Spleen (tissue), 11 donors: ENCODE measurements around the gene CDC42BPB. TPM values are rescaled to one million over a fixed set of nuclear protein-coding genes. Genes with fewer than 3 reads are reported as not detected.
"Not testable (repeated sequence)": the region's sequence is repeated elsewhere in the genome, so short reads cannot be mapped to it uniquely, and the experiment has no call there.

Experiments used
- DNase-seq: peaks from one replicate; pipeline ENCODE4 v3.0.0-alpha.2; 2020
- H3K27ac ChIP-seq, 8 donors: fragments of 200-600 bp; sonication (generic) in 7 of 8; 1 replicate in 4 of 8; 2 replicates in 4 of 8; pipeline versions ENCODE4 v1.5.0 to v1.8.0; 2016 to 2021; ENCODE audit warnings: inconsistent platforms in 4 of 8, mild to moderate bottlenecking in 4 of 8, moderate library complexity in 1 of 8
- H3K27me3 ChIP-seq, 7 donors: fragments of 200-600 bp; sonication (generic) in 6 of 7; replicated peaks in 1 of 7; 1 replicate in 4 of 7; 2 replicates in 3 of 7; pipeline versions ENCODE4 v1.5.0 to v1.8.0; 2016 to 2021; ENCODE audit warnings: inconsistent platforms in 3 of 7, mild to moderate bottlenecking in 1 of 7
- H3K36me3 ChIP-seq, 6 donors: fragments of 200-600 bp; sonication (generic) in 5 of 6; 1 replicate in 4 of 6; 2 replicates in 2 of 6; pipeline versions ENCODE4 v1.5.0 to v1.8.0; 2016 to 2021; ENCODE audit warnings: inconsistent platforms in 2 of 6
- H3K4me1 ChIP-seq, 6 donors: fragments of 200-600 bp; sonication (generic) in 5 of 6; 1 replicate in 3 of 6; 2 replicates in 3 of 6; pipeline versions ENCODE4 v1.5.0 to v1.8.0; 2016 to 2021; ENCODE audit warnings: inconsistent platforms in 3 of 6
- H3K4me3 ChIP-seq, 8 donors: fragments of 200-600 bp; sonication (generic) in 7 of 8; 1 replicate in 4 of 8; 2 replicates in 4 of 8; pipeline versions ENCODE4 v1.5.0 to v1.8.0; 2016 to 2021; ENCODE audit warnings: inconsistent platforms in 4 of 8, mild to moderate bottlenecking in 4 of 8, moderate library complexity in 2 of 8
- H3K9me3 ChIP-seq, 8 donors: fragments of 200-600 bp; sonication (generic) in 7 of 8; 1 replicate in 4 of 8; 2 replicates in 4 of 8; pipeline versions ENCODE4 v1.5.0 to v1.8.0; 2016 to 2021; ENCODE audit warnings: inconsistent platforms in 4 of 8
- POLR2A ChIP-seq, 3 donors: fragments of 450-650 bp; IDR thresholded peaks; one replicate each; pipeline ENCODE4 v1.5.1; 2017; ENCODE audit warnings: antibody characterized with exemption in 3 of 3, mild to moderate bottlenecking in 1 of 3
- POLR2AphosphoS5 ChIP-seq, 3 donors: sonication (generic); formaldehyde crosslinking; IDR thresholded peaks; one replicate each; pipeline ENCODE4 v1.5.1; 2017; ENCODE audit warnings: antibody characterized with exemption in 3 of 3
- WGBS, 5 donors: extraction: QIAGEN DNeasy Blood & Tissue Kit in 3 of 5; methylation state at CpG; one replicate each; pipeline versions ENCODE4 v1.1.5 to v1.1.7; 2013 to 2018; 5-methylcytosine and 5-hydroxymethylcytosine counted together
- intact Hi-C: fragments of 100-400 bp; cut with DNase I; formaldehyde crosslinking; loops from one replicate; pipeline ENCODE4 v1.15.0; 2023; ENCODE audit warnings: low total_unique reads
- polyA plus RNA-seq, 3 donors: library from polyadenylated mRNA; stranded (reverse); fragments of 200-250 nt; gene quantifications; one replicate each; pipeline ENCODE4 v1.2.1, GENCODE V29; 2013
- total RNA-seq, 7 donors: library from RNA; depleted of rRNA in 3 of 7; stranded (reverse); fragments of >200 nt in 3 of 7; fragmentation: NEBNext Ultra II Directional in 4 of 7; extraction: Animal tissue kit (Norgen Biotek cat#: 25700) in 4 of 7; gene quantifications; one replicate each; pipeline versions ENCODE4 v1.1.0 to v1.2.1, GENCODE V29; 2016 to 2021
- TF ChIP-seq, protein P1 (sequence below), 11 experiments: fragments of 200-600 bp in 7 of 11; fragments of 450-650 bp in 4 of 11; sonication (generic) in 4 of 11; IDR thresholded peaks in 8 of 11; conservative IDR thresholded peaks in 3 of 11; 1 replicate in 7 of 11; 2 replicates in 4 of 11; pipeline versions ENCODE4 v1.4.0 to v1.8.0; 2016 to 2021; ENCODE audit warnings: antibody characterized with exemption in 11 of 11, inconsistent platforms in 4 of 11, mild to moderate bottlenecking in 1 of 11
- donor health status: healthy with polysubstance abuse.
- donor health status: DM: no; HTN: no; CAD: no; lungs with moderate emphysema.
- donor health status: DM: no; HTN: no; CAD: no.
- donor health status: Bipolar disorder and iron deficiency.
- donor health status: healthy.
- donor health status: DM: no; HTN: no; CAD: no.
- donor health status: DM: yes; HTN: yes; CAD: no.

The CDC42BPB gene
- total and polyA plus RNA-seq, 10 donors = 6.4 to 94.5 (median 77.8) TPM

GRCh38 chr14:102928412-102929240 lies 128.7 kb downstream of the CDC42BPB start:
- DNase-seq = peak; percentile 94
- H3K4me1 ChIP-seq = peaks cover 17 to 51% (median 42%) of the 10 kb centered on the region in 6 donors
- no peaks in the 10 kb centered on the region for H3K9me3 ChIP-seq
- TF ChIP-seq POLR2AphosphoS5 (IDR thresholded peaks at IDR 0.05) (peak; percentile 62 to 85 (median 71)), POLR2A (IDR thresholded peaks at IDR 0.05) (no peak)
- TF ChIP-seq, protein P1, sequence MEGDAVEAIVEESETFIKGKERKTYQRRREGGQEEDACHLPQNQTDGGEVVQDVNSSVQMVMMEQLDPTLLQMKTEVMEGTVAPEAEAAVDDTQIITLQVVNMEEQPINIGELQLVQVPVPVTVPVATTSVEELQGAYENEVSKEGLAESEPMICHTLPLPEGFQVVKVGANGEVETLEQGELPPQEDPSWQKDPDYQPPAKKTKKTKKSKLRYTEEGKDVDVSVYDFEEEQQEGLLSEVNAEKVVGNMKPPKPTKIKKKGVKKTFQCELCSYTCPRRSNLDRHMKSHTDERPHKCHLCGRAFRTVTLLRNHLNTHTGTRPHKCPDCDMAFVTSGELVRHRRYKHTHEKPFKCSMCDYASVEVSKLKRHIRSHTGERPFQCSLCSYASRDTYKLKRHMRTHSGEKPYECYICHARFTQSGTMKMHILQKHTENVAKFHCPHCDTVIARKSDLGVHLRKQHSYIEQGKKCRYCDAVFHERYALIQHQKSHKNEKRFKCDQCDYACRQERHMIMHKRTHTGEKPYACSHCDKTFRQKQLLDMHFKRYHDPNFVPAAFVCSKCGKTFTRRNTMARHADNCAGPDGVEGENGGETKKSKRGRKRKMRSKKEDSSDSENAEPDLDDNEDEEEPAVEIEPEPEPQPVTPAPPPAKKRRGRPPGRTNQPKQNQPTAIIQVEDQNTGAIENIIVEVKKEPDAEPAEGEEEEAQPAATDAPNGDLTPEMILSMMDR (IDR thresholded peaks at IDR 0.05 in 8 of 11, conservative IDR thresholded peaks at IDR 0.05 in 3 of 11) = no peak
- H3K27ac ChIP-seq = peak overlapping the region in 2 of 8 donors; percentile 0 to 13
- peaks cover 3 to 78% (median 44%) of the 10 kb centered on the region in 7 donors for H3K27me3 ChIP-seq
- intact Hi-C loops = no loop called here
- peaks cover 0 to 18% (median 4%) of the 10 kb centered on the region in 6 donors for H3K36me3 ChIP-seq
- 1 to 4% (median 3%) methylated on average over 50 to 94 of the region's 94 CpGs for WGBS, 5 donors
- H3K4me3 ChIP-seq = peak overlapping the region; percentile 34 to 73 (median 44)

DNA sequence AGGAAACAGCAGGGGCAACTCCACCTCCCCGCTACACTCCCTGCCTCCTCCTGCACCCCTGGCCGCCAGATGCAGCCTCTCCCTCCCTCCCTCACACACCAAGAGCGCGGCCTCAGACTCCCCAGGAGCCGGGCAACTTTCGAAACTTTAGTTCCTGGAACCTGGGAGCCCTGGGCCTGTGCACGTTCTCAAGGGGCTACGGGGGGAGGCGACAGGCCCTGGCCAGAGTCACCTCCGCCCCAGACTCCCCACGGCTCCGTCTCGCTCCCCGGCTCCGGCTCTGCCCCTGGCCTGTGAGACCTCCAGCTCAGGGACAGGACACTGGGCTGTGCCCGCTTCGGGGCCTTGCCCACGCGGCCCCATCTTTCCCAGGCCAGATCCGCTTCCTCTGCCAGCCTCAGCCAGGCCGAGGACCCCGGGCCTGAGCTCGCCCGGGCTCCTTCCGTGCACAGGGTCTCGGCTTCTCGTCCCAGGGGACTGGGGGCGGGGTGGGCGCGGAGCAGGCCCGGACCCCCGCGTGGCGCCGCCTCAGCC lies 129.4 kb downstream of the CDC42BPB start:
- Histone ChIP-seq H3K27me3 (peaks cover 3 to 85% (median 51%) of the 10 kb centered on the region in 7 donors), H3K4me1 (peaks cover 24 to 57% (median 49%) of the 10 kb centered on the region in 6 donors), H3K27ac (peak overlapping the region in 2 of 8 donors; percentile 0 to 13), H3K9me3 (no peaks in the 10 kb centered on the region), H3K4me3 (peak overlapping the region; percentile 34 to 73 (median 44)), H3K36me3 (peaks cover 0 to 11% (median under 1%) of the 10 kb centered on the region in 6 donors)
- TF ChIP-seq POLR2AphosphoS5 (IDR thresholded peaks at IDR 0.05) (no peak), POLR2A (IDR thresholded peaks at IDR 0.05) (no peak)
- TF ChIP-seq, protein P1 (IDR thresholded peaks at IDR 0.05 in 8 of 11, conservative IDR thresholded peaks at IDR 0.05 in 3 of 11) = no peak
- no peak for DNase-seq
- intact Hi-C loops = no loop called here
- 5 to 30% (median 7%) methylated on average over 9 to 35 of the region's 35 CpGs for WGBS, 5 donors

GRCh38 chr14:102927346-102927877 lies 129.9 kb downstream of the CDC42BPB start:
- Histone ChIP-seq H3K4me1 (peaks cover 28 to 63% (median 53%) of the 10 kb centered on the region in 6 donors), H3K4me3 (peak overlapping the region in 2 of 8 donors; percentile 52 to 73), H3K36me3 (peaks cover 0 to 6% (median 0%) of the 10 kb centered on the region in 6 donors), H3K27ac (no peak overlapping the region), H3K9me3 (no peaks in the 10 kb centered on the region), H3K27me3 (peaks cover 3 to 90% (median 56%) of the 10 kb centered on the region in 7 donors)
- WGBS, 5 donors = 42 to 53% (median 53%) methylated on average over 9 to 19 of the region's 19 CpGs
- TF ChIP-seq POLR2AphosphoS5 (IDR thresholded peaks at IDR 0.05) (no peak), POLR2A (IDR thresholded peaks at IDR 0.05) (no peak)
- TF ChIP-seq, protein P1 (IDR thresholded peaks at IDR 0.05 in 8 of 11, conservative IDR thresholded peaks at IDR 0.05 in 3 of 11) = no peak
- intact Hi-C loops = no loop called here
- DNase-seq = no peak

GRCh38 chr14:102926840-102927239 lies 130.5 kb downstream of the CDC42BPB start:
- H3K9me3 ChIP-seq, H3K27ac ChIP-seq, H3K36me3 ChIP-seq, H3K4me3 ChIP-seq, intact Hi-C loops, DNase-seq: not testable (repeated sequence)
- Histone ChIP-seq H3K27me3 (peaks cover 3 to 96% (median 56%) of the 10 kb centered on the region in 7 donors), H3K4me1 (peaks cover 28 to 63% (median 53%) of the 10 kb centered on the region in 6 donors)
- 89 to 95% (median 93%) methylated on average over 10 of the region's 10 CpGs for WGBS, 5 donors
